K562 (cell line): ENCODE data around the gene DHRS13. TPM values are rescaled to one million over a fixed set of nuclear protein-coding genes. Genes with fewer than 3 reads are reported as not detected.

Experiments
- ATF1 ChIP-seq, 2 experiments: fragments of 450-650 bp in 1 of 2; IDR thresholded peaks; 2 replicates each; pipeline ENCODE4 v1.6.1; 2016; ENCODE audit warnings: missing compliant biosample characterization in 1 of 2, missing genetic modification characterization in 1 of 2
- CEBPG ChIP-seq, 3 experiments: fragments of 200-800 bp in 1 of 3; sonication (Bioruptor generic) in 1 of 3; sonication (generic) in 1 of 3; formaldehyde crosslinking in 1 of 3; IDR thresholded peaks in 2 of 3; conservative IDR thresholded peaks in 1 of 3; 2 replicates each; pipeline versions ENCODE4 v1.6.1 to v1.8.0; 2016 to 2022; ENCODE audit warnings: missing compliant biosample characterization in 2 of 3, missing genetic modification characterization in 2 of 3, mild to moderate bottlenecking in 1 of 3, missing genetic modification reagents in 1 of 3
- CTBP1 ChIP-seq: fragments of 450-650 bp; IDR thresholded peaks from 2 replicates; pipeline ENCODE4 v1.6.1; 2016; ENCODE audit warnings: borderline replicate concordance
- DPF2 ChIP-seq: fragments of 450-650 bp; IDR thresholded peaks from 2 replicates; pipeline ENCODE4 v1.6.1; 2016
- GTF2E2 ChIP-seq: fragments of 200-800 bp; sonication (Bioruptor generic); IDR thresholded peaks from 2 replicates; pipeline ENCODE4 v1.6.1; 2016; ENCODE audit warnings: missing genetic modification characterization, missing compliant biosample characterization
- HDAC2 ChIP-seq: fragments of 450-650 bp; IDR thresholded peaks from 2 replicates; pipeline ENCODE4 v1.6.1; 2016; ENCODE audit warnings: mild to moderate bottlenecking
- JUND ChIP-seq, 2 experiments: IDR thresholded peaks; 2 replicates in 1 of 2; 3 replicates in 1 of 2; pipeline ENCODE4 v1.6.1; 2011; ENCODE audit warnings: borderline replicate concordance in 2 of 2, low read depth in 2 of 2, low read length in 2 of 2, improper control_type of control experiment in 1 of 2, missing biosample characterization in 1 of 2, missing genetic modification characterization in 1 of 2, missing genetic modification reagents in 1 of 2
- MEF2A ChIP-seq: IDR thresholded peaks from 2 replicates; pipeline ENCODE4 v1.6.1; 2011; ENCODE audit warnings: low read depth, mild to moderate bottlenecking, low read length, moderate library complexity; ENCODE audit not compliant: control insufficient read depth
- NELFE ChIP-seq: IDR thresholded peaks from 2 replicates; pipeline ENCODE4 v1.6.1; 2011; ENCODE audit warnings: mild to moderate bottlenecking; ENCODE audit not compliant: insufficient read depth, insufficient read length
- NFYB ChIP-seq: IDR thresholded peaks from 2 replicates; pipeline ENCODE4 v1.6.1; 2011; ENCODE audit warnings: mild to moderate bottlenecking, moderate library complexity; ENCODE audit not compliant: insufficient read length; ENCODE audit errors: extremely low read depth
- PURB ChIP-seq: sonication (generic); formaldehyde crosslinking; IDR thresholded peaks from 2 replicates; pipeline ENCODE4 v1.9.0; 2021; ENCODE audit warnings: low read depth, mild to moderate bottlenecking, missing genetic modification reagents
- RERE ChIP-seq: sonication (generic); formaldehyde crosslinking; IDR thresholded peaks from 2 replicates; pipeline ENCODE4 v1.8.0; 2023; ENCODE audit warnings: missing genetic modification reagents, mild to moderate bottlenecking, borderline replicate concordance
- TEAD4 ChIP-seq, 2 experiments: sonication (generic) in 1 of 2; formaldehyde crosslinking in 1 of 2; IDR thresholded peaks; 2 replicates each; pipeline versions ENCODE4 v1.6.1 to v1.8.0; 2012 to 2022; ENCODE audit warnings: borderline replicate concordance in 1 of 2, inconsistent platforms in 1 of 2, low read length in 1 of 2, mild to moderate bottlenecking in 1 of 2, missing genetic modification reagents in 1 of 2
- ZNF584 ChIP-seq: fragments of 200-800 bp; sonication (Bioruptor generic); IDR thresholded peaks from 2 replicates; pipeline ENCODE4 v1.6.1; 2016; ENCODE audit warnings: low read depth, mild to moderate bottlenecking, missing genetic modification characterization, missing compliant biosample characterization
- ZNF589 ChIP-seq: fragments of 200-800 bp; sonication (Bioruptor generic); IDR thresholded peaks from 2 replicates; pipeline ENCODE4 v1.6.1; 2016; ENCODE audit warnings: low read depth, missing genetic modification characterization, missing compliant biosample characterization
- ZNF766 ChIP-seq: fragments of 200-800 bp; sonication (Bioruptor generic); conservative IDR thresholded peaks from 2 replicates; pipeline ENCODE4 v1.6.1; 2016; ENCODE audit warnings: missing genetic modification characterization, missing compliant biosample characterization
- polyA plus RNA-seq, 8 experiments: library from polyadenylated mRNA; depleted of rRNA in 4 of 8; stranded (reverse) in 5 of 8; unstranded in 3 of 8; fragments of >200 nt; fragmentation: Nextera tagmentation in 2 of 8; fragmentation: Illumina TruSeq in 1 of 8; extraction: Ambion mirVana in 2 of 8; extraction: Trizol in 1 of 8; gene quantifications; 2 replicates each; pipeline versions ENCODE4 v1.2.1 to v1.2.3, GENCODE V29; 2011 to 2014; ENCODE audit warnings: inconsistent platforms in 1 of 8, missing spikeins in 1 of 8
- total RNA-seq, 7 experiments: library from RNA; depleted of rRNA in 6 of 7; stranded (reverse); fragments of >200 nt in 6 of 7; fragmentation: Illumina TruSeq in 2 of 7; extraction: Trizol in 2 of 7; gene quantifications; 2 replicates each; pipeline versions ENCODE4 v1.2.1 to v1.2.3, GENCODE V29; 2011 to 2021; ENCODE audit warnings: low replicate concordance in 1 of 7
- TF ChIP-seq, protein P1 (sequence below): fragments of 200-800 bp; sonication (Bioruptor generic); IDR thresholded peaks from 2 replicates; pipeline ENCODE4 v1.6.1; 2017; ENCODE audit warnings: missing genetic modification characterization, missing compliant biosample characterization
- TF ChIP-seq, protein P2 (sequence below): fragments of 450-650 bp; conservative IDR thresholded peaks from 2 replicates; pipeline ENCODE4 v1.6.1; 2016; ENCODE audit warnings: missing genetic modification characterization, low read depth, mild to moderate bottlenecking, missing compliant biosample characterization, moderate library complexity

The DHRS13 gene
- total and polyA plus RNA-seq, 9 of the 15 experiments (the other 6 are each of a cell fraction or from before 2014, with no cell fraction given): 0.32 to 52.3 (median 34.3) TPM; not detected in 1

GRCh38 chr17:28926366-28926765 is 23.5 kb upstream of the DHRS13 start (continued):
- TF ChIP-seq RERE (CRISPR knock-in tag) (no peak), CTBP1 (no peak), DPF2 (peak; percentile 2; the same call in 1 of the 2 replicates), NFYB (no peak), ZNF766 (peak; percentile 15; the same call in 1 of the 2 replicates), NELFE (no peak), JUND (IDR thresholded peaks at IDR 0.05; ENCODE audit: borderline replicate concordance, low read depth, low read length) (no peak), JUND (tag; IDR thresholded peaks at IDR 0.05; ENCODE audit: borderline replicate concordance, low read depth, low read length) (no peak), HDAC2 (no peak), ATF1 (CRISPR knock-in tag; IDR thresholded peaks at IDR 0.05) (no peak), ATF1 (tag; IDR thresholded peaks at IDR 0.05) (peak; percentile 54), ZNF589 (CRISPR knock-in tag) (peak; percentile 61; the same call in 1 of the 2 replicates), ZNF584 (CRISPR knock-in tag) (peak; percentile 73; the same call in 1 of the 2 replicates), CEBPG (CRISPR knock-in tag; IDR thresholded peaks at IDR 0.05) (no peak), CEBPG (tag; conservative IDR thresholded peaks at IDR 0.05 in 1 of 2, IDR thresholded peaks at IDR 0.05 in 1 of 2) (0 out of 4 replicates have a peak, but pooled peaks of 1 of the 2 experiments have one; percentile 3), MEF2A (no peak), GTF2E2 (tag) (no peak), PURB (CRISPR knock-in tag) (no peak), TEAD4 (IDR thresholded peaks at IDR 0.05; ENCODE audit: low read length) (no peak), TEAD4 (CRISPR knock-in tag; IDR thresholded peaks at IDR 0.05; ENCODE audit: borderline replicate concordance) (no peak)
- TF ChIP-seq, protein P1, sequence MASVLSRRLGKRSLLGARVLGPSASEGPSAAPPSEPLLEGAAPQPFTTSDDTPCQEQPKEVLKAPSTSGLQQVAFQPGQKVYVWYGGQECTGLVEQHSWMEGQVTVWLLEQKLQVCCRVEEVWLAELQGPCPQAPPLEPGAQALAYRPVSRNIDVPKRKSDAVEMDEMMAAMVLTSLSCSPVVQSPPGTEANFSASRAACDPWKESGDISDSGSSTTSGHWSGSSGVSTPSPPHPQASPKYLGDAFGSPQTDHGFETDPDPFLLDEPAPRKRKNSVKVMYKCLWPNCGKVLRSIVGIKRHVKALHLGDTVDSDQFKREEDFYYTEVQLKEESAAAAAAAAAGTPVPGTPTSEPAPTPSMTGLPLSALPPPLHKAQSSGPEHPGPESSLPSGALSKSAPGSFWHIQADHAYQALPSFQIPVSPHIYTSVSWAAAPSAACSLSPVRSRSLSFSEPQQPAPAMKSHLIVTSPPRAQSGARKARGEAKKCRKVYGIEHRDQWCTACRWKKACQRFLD (CRISPR knock-in tag): peak; percentile 9; the same call in 1 of the 2 replicates
- TF ChIP-seq, protein P2, sequence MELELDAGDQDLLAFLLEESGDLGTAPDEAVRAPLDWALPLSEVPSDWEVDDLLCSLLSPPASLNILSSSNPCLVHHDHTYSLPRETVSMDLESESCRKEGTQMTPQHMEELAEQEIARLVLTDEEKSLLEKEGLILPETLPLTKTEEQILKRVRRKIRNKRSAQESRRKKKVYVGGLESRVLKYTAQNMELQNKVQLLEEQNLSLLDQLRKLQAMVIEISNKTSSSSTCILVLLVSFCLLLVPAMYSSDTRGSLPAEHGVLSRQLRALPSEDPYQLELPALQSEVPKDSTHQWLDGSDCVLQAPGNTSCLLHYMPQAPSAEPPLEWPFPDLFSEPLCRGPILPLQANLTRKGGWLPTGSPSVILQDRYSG (tag): no peak
